CD4-positive, alpha-beta T cell (primary cell): ENCODE data around the gene SGMS2. TPM values are rescaled to one million over a fixed set of nuclear protein-coding genes. Genes with fewer than 3 reads are reported as not detected.

Experiments
- ATAC-seq: fragments of 200-7000 bp; cut with Tn5 transposase; one replicate; pipeline ENCODE4 v1.10.0; 2022; ENCODE audit warnings: mild to moderate bottlenecking; ENCODE audit not compliant: poor library complexity
- CTCF ChIA-PET: fragments of 350-600 bp; sonication (Branson Sonifier 250); formaldehyde crosslinking; loops from one replicate; lab custom pipeline; 2021; ENCODE audit warnings: antibody characterized with exemption, inconsistent platforms; lab: Charles Lee
- POLR2A ChIA-PET: fragments of 350-600 bp; sonication (Branson Sonifier 250); formaldehyde crosslinking; loops from one replicate; lab custom pipeline; 2021; ENCODE audit warnings: antibody characterized with exemption, inconsistent platforms; lab: Charles Lee
- DNase-seq, 14 experiments: peaks; one replicate each; pipeline ENCODE4 v3.0.0-alpha.2; 2013 to 2020; ENCODE audit warnings: mixed read lengths in 2 of 14
- H3K27ac ChIP-seq, 2 donors: one replicate each; pipeline versions ENCODE4 v1.5.1 to v1.7.0; 2013; ENCODE audit warnings: low read length in 2 of 2, low read depth in 1 of 2, mild to moderate bottlenecking in 1 of 2
- H3K27me3 ChIP-seq, 2 experiments: 1 replicate in 1 of 2; 2 replicates in 1 of 2; pipeline versions ENCODE4 v1.6.1 to v1.7.0; 2013; ENCODE audit warnings: low read length in 2 of 2, control low read depth in 1 of 2, mild to moderate bottlenecking in 1 of 2, moderate library complexity in 1 of 2; ENCODE audit not compliant: insufficient read depth in 2 of 2, control insufficient read depth in 1 of 2
- H3K36me3 ChIP-seq: one replicate; pipeline ENCODE4 v1.6.1; 2013; ENCODE audit warnings: low read length, control low read depth; ENCODE audit not compliant: insufficient read depth
- H3K4me1 ChIP-seq: one replicate; pipeline ENCODE4 v1.6.1; 2013; ENCODE audit warnings: low read length, control low read depth; ENCODE audit not compliant: insufficient read depth
- H3K4me3 ChIP-seq: one replicate; pipeline ENCODE4 v1.5.1; 2013; ENCODE audit warnings: mild to moderate bottlenecking, low read length, moderate library complexity
- H3K9me3 ChIP-seq, 2 experiments: 1 replicate in 1 of 2; 2 replicates in 1 of 2; pipeline versions ENCODE4 v1.6.1 to v1.7.0; 2013; ENCODE audit warnings: low read length in 2 of 2, mild to moderate bottlenecking in 2 of 2, control low read depth in 1 of 2, moderate library complexity in 1 of 2; ENCODE audit not compliant: control insufficient read depth in 1 of 2, insufficient read depth in 1 of 2
- H3K27ac Mint-ChIP-seq: one replicate; pipeline ENCODE4 v1.8.0; 2020; ENCODE audit warnings: mixed read lengths
- H3K27me3 Mint-ChIP-seq: one replicate; pipeline ENCODE4 v1.8.0; 2021; ENCODE audit warnings: mixed read lengths
- H3K36me3 Mint-ChIP-seq: one replicate; pipeline ENCODE4 v1.8.0; 2021; ENCODE audit warnings: low read depth, mixed read lengths
- H3K4me1 Mint-ChIP-seq: one replicate; pipeline ENCODE4 v1.8.0; 2021; ENCODE audit warnings: low read depth, mixed read lengths
- H3K4me3 Mint-ChIP-seq: one replicate; pipeline ENCODE4 v1.8.0; 2020; ENCODE audit warnings: mild to moderate bottlenecking, mixed read lengths
- H3K9me3 Mint-ChIP-seq: one replicate; pipeline ENCODE4 v1.8.0; 2020; ENCODE audit warnings: mixed read lengths
- CTCF ChIP-seq: fragments of 200-600 bp; IDR thresholded peaks from one replicate; pipeline ENCODE4 v1.8.0; 2022; ENCODE audit warnings: antibody characterized with exemption, mild to moderate bottlenecking
- intact Hi-C, 2 experiments: fragments of 100-400 bp; cut with DNase I in 1 of 2; cut with micrococcal nuclease in 1 of 2; formaldehyde crosslinking; loops; one replicate each; pipeline versions ENCODE4 v1.15.1 to v1.9.0; 2023 to 2025; cut with DNase I, micrococcal nuclease
- total RNA-seq, 174 experiments: library from RNA in 2 of 174; stranded (reverse) in 2 of 174; gene quantifications; one replicate each; pipeline ENCODE4 v1.2.3 and lab custom pipeline; 2021 to 2026

The SGMS2 gene
- total RNA-seq, 2 experiments from 2014 or later: 0.08 TPM; not detected in 1

- intact Hi-C loops: no loop called here
- no peaks in the 10 kb centered on the region for H3K36me3 ChIP-seq
- no peak overlapping the region for H3K27ac ChIP-seq
- ChIA-PET POLR2A (no interaction called here), CTCF (no interaction called here)
- no peak for ATAC-seq
- DNase-seq: no peak
- Mint-ChIP-seq H3K4me3 (no peak overlapping the region), H3K27me3 (peaks cover 4% of the 10 kb centered on the region), H3K4me1 (no peaks in the 10 kb centered on the region), H3K36me3 (no peaks in the 10 kb centered on the region), H3K27ac (no peak overlapping the region), H3K9me3 (no peaks in the 10 kb centered on the region)
- no peaks in the 10 kb centered on the region for H3K4me1 ChIP-seq
- H3K9me3 ChIP-seq: no peaks in the 10 kb centered on the region
- no peak for TF ChIP-seq CTCF
- no peak overlapping the region for H3K4me3 ChIP-seq
- peaks cover 0 to 2% of the 10 kb centered on the region in 2 experiments for H3K27me3 ChIP-seq
Observed at GRCh38 chr4:107906458-107907100, 81.8 kb downstream of the SGMS2 start.

GRCh38 chr4:107908377-107908776 lies 83.6 kb downstream of the SGMS2 start:
- no peaks in the 10 kb centered on the region for H3K9me3 ChIP-seq
- H3K4me1 ChIP-seq: no peaks in the 10 kb centered on the region
- no peaks in the 10 kb centered on the region for H3K9me3 Mint-ChIP-seq
- CTCF ChIA-PET: no interaction called here
- POLR2A ChIA-PET: no interaction called here
- H3K36me3 Mint-ChIP-seq: no peaks in the 10 kb centered on the region
- H3K4me3 Mint-ChIP-seq: no peak overlapping the region
- no peaks in the 10 kb centered on the region for H3K27me3 Mint-ChIP-seq
- no peak overlapping the region for H3K27ac ChIP-seq
- no peaks in the 10 kb centered on the region for H3K4me1 Mint-ChIP-seq
- no peak overlapping the region for H3K27ac Mint-ChIP-seq
- no peaks in the 10 kb centered on the region for H3K27me3 ChIP-seq
- no peaks in the 10 kb centered on the region for H3K36me3 ChIP-seq
- intact Hi-C loops: no loop called here
- ATAC-seq: no peak
- DNase-seq: no peak
- no peak overlapping the region for H3K4me3 ChIP-seq
- TF ChIP-seq CTCF: no peak

GRCh38 chr4:107913283-107913899 lies 88.7 kb downstream of the SGMS2 start:
- H3K4me1 ChIP-seq: no peaks in the 10 kb centered on the region
- no peaks in the 10 kb centered on the region for H3K36me3 ChIP-seq
- no peaks in the 10 kb centered on the region for H3K36me3 Mint-ChIP-seq
- H3K4me3 ChIP-seq: no peak overlapping the region
- ChIA-PET POLR2A (interaction anchor here (0.6 kb wide), 1 partner anchor 12 kb away, joined by 3 read pairs; no protein-coding TSS in a partner anchor), CTCF (interaction anchor here (1.0 kb wide), 1 partner anchor 11 kb away, joined by 3 read pairs; no protein-coding TSS in a partner anchor)
- H3K9me3 Mint-ChIP-seq: no peaks in the 10 kb centered on the region
- no peak overlapping the region for H3K4me3 Mint-ChIP-seq
- H3K27me3 ChIP-seq: no peaks in the 10 kb centered on the region
- no peaks in the 10 kb centered on the region for H3K4me1 Mint-ChIP-seq
- ATAC-seq (peak; percentile 92), DNase-seq (peak in 8 of 14 experiments; percentile 1 to 78 (median 32))
- peak; percentile 86 for TF ChIP-seq CTCF
- no peak overlapping the region for H3K27ac ChIP-seq
- H3K27ac Mint-ChIP-seq: no peak overlapping the region
- intact Hi-C loops: loop anchor here (1.0 kb wide), 2 partner anchors 155 to 156 kb away; no protein-coding TSS in a partner anchor
- no peaks in the 10 kb centered on the region for H3K9me3 ChIP-seq
- no peaks in the 10 kb centered on the region for H3K27me3 Mint-ChIP-seq
